ENCODE measurements around the gene B3GALNT2.

The B3GALNT2 gene

GRCh38 chr1:235411489-235412486 is 92.5 kb downstream of the B3GALNT2 start:
- Histone ChIP-seq H3K4me3 (no peak overlapping the region), H3K27me3 (no peaks in the 10 kb centered on the region), H3K27ac (no peak overlapping the region), H4K20me1 (peaks cover 0 to 20% (median 2%) of the 10 kb centered on the region in 11 experiments; a peak in 6 of 22 replicates), H3K36me3 (peaks cover 5 to 24% (median 14%) of the 10 kb centered on the region in 11 experiments; a peak in 18 of 22 replicates), H3K4me1 (no peaks in the 10 kb centered on the region), H3K4me2 (no peak overlapping the region), H3K9me3 (replicated peaks in 1 of 11) (no peaks in the 10 kb centered on the region), H3K9ac (no peak overlapping the region)
- no peak for TF ChIP-seq Cebpa-rat (IDR thresholded peaks at IDR 0.05)

GRCh38 chr1:235410467-235410866 is 93.8 kb downstream of the B3GALNT2 start:
- no peak overlapping the region for H3K9ac ChIP-seq
- H3K4me3 ChIP-seq = no peak overlapping the region
- H3K27ac ChIP-seq = no peak overlapping the region
- H3K27me3 ChIP-seq = no peaks in the 10 kb centered on the region
- H3K9me3 ChIP-seq (replicated peaks in 1 of 11) = no peaks in the 10 kb centered on the region
- peaks cover 0 to 20% (median 0%) of the 10 kb centered on the region in 11 experiments; a peak in 3 of 22 replicates for H4K20me1 ChIP-seq
- no peaks in the 10 kb centered on the region for H3K4me1 ChIP-seq
- TF ChIP-seq Cebpa-rat (IDR thresholded peaks at IDR 0.05) = no peak
- peaks cover 0 to 20% (median 10%) of the 10 kb centered on the region in 11 experiments; a peak in 18 of 22 replicates for H3K36me3 ChIP-seq
- no peak overlapping the region for H3K4me2 ChIP-seq

- no peak overlapping the region for H3K27ac ChIP-seq
- H4K20me1 ChIP-seq = peaks cover 0 to 17% (median 0%) of the 10 kb centered on the region in 11 experiments; a peak in 3 of 22 replicates
- no peak overlapping the region for H3K4me3 ChIP-seq
Measured at GRCh38 chr1:235409042-235409820, 95.0 kb downstream of the B3GALNT2 start.

GRCh38 chr1:235408503-235408960 is 95.7 kb downstream of the B3GALNT2 start:
- Histone ChIP-seq H3K27ac (no peak overlapping the region), H3K27me3 (no peaks in the 10 kb centered on the region), H3K36me3 (peaks cover 2 to 26% (median 4%) of the 10 kb centered on the region in 11 experiments; a peak in 13 of 22 replicates), H3K9ac (no peak overlapping the region), H3K4me3 (no peak overlapping the region), H3K4me1 (no peaks in the 10 kb centered on the region), H4K20me1 (peaks cover 0 to 17% (median 0%) of the 10 kb centered on the region in 11 experiments; a peak in 4 of 22 replicates), H3K4me2 (no peak overlapping the region), H3K9me3 (replicated peaks in 1 of 11) (no peaks in the 10 kb centered on the region)
- TF ChIP-seq Cebpa-rat (IDR thresholded peaks at IDR 0.05) = no peak

More at GRCh38 chr1:235409042-235409820, 95.0 kb downstream of the B3GALNT2 start:
- no peaks in the 10 kb centered on the region for H3K27me3 ChIP-seq
- no peaks in the 10 kb centered on the region for H3K9me3 ChIP-seq (replicated peaks in 1 of 11)
- H3K4me1 ChIP-seq = no peaks in the 10 kb centered on the region
- H3K9ac ChIP-seq = no peak overlapping the region
- TF ChIP-seq Cebpa-rat (IDR thresholded peaks at IDR 0.05) = no peak
- peaks cover 0 to 23% (median 5%) of the 10 kb centered on the region in 11 experiments; a peak in 12 of 22 replicates for H3K36me3 ChIP-seq
- H3K4me2 ChIP-seq = no peak overlapping the region

GRCh38 chr1:235407419-235407818 is 96.8 kb downstream of the B3GALNT2 start:
- Histone ChIP-seq H3K36me3 (peaks cover 12 to 37% (median 15%) of the 10 kb centered on the region in 11 experiments; a peak in 17 of 22 replicates), H3K4me1 (no peaks in the 10 kb centered on the region), H3K9me3 (replicated peaks in 1 of 11) (no peaks in the 10 kb centered on the region), H3K4me3 (no peak overlapping the region), H3K27me3 (no peaks in the 10 kb centered on the region), H3K27ac (no peak overlapping the region), H3K9ac (no peak overlapping the region), H4K20me1 (peaks cover 0 to 21% (median 0%) of the 10 kb centered on the region in 11 experiments; a peak in 4 of 22 replicates), H3K4me2 (no peak overlapping the region)
- no peak for TF ChIP-seq Cebpa-rat (IDR thresholded peaks at IDR 0.05)

GRCh38 chr1:235404190-235404589 is 100.1 kb downstream of the B3GALNT2 start:
- Histone ChIP-seq H3K4me2 (no peak overlapping the region), H4K20me1 (peaks cover 0 to 21% (median under 1%) of the 10 kb centered on the region in 11 experiments; a peak in 10 of 22 replicates), H3K4me3 (no peak overlapping the region), H3K36me3 (peaks cover 12 to 51% (median 21%) of the 10 kb centered on the region in 11 experiments; a peak in 18 of 22 replicates), H3K4me1 (no peaks in the 10 kb centered on the region), H3K9ac (no peak overlapping the region), H3K27ac (no peak overlapping the region), H3K9me3 (replicated peaks in 1 of 11) (no peaks in the 10 kb centered on the region), H3K27me3 (no peaks in the 10 kb centered on the region)
- TF ChIP-seq Cebpa-rat (IDR thresholded peaks at IDR 0.05) = no peak

GRCh38 chr1:235403593-235403992 is 100.7 kb downstream of the B3GALNT2 start:
- Histone ChIP-seq H3K9me3 (replicated peaks in 1 of 11) (no peaks in the 10 kb centered on the region), H3K27ac (no peak overlapping the region), H3K36me3 (peaks cover 12 to 51% (median 21%) of the 10 kb centered on the region in 11 experiments; a peak in 18 of 22 replicates), H3K4me2 (no peak overlapping the region), H3K9ac (no peak overlapping the region), H3K4me3 (no peak overlapping the region), H3K27me3 (no peaks in the 10 kb centered on the region), H4K20me1 (peaks cover 0 to 23% (median 2%) of the 10 kb centered on the region in 11 experiments; a peak in 11 of 22 replicates), H3K4me1 (no peaks in the 10 kb centered on the region)
- no peak for TF ChIP-seq Cebpa-rat (IDR thresholded peaks at IDR 0.05)

- Histone ChIP-seq H3K4me1 (no peaks in the 10 kb centered on the region), H3K4me2 (no peak overlapping the region), H3K27me3 (no peaks in the 10 kb centered on the region), H3K36me3 (peaks cover 12 to 54% (median 21%) of the 10 kb centered on the region in 11 experiments; a peak in 18 of 22 replicates), H3K9ac (no peak overlapping the region), H3K27ac (no peak overlapping the region), H3K9me3 (replicated peaks in 1 of 11) (peaks cover 0 to 6% (median 0%) of the 10 kb centered on the region in 11 experiments; a peak in 1 of 22 replicates), H4K20me1 (peaks cover 0 to 29% (median 4%) of the 10 kb centered on the region in 11 experiments; a peak in 11 of 22 replicates), H3K4me3 (no peak overlapping the region)
- no peak for TF ChIP-seq Cebpa-rat (IDR thresholded peaks at IDR 0.05)
Measured at GRCh38 chr1:235402457-235403200, 101.6 kb downstream of the B3GALNT2 start.

All from BLaER1 treated with 17β-estradiol and CSF1 and Interleukin-3, amounts not matched to agents 10 nM and 100 nM (cell line).